Left renal pelvis (tissue), 4 donors: ENCODE data around the gene ADO. TPM values are rescaled to one million over a fixed set of nuclear protein-coding genes. Genes with fewer than 3 reads are reported as not detected.
"Not testable (repeated sequence)": the region's sequence is repeated elsewhere in the genome, so short reads cannot be mapped to it uniquely, and the experiment has no call there.

Source experiments
- DNase-seq, 4 donors: peaks; one replicate each; pipeline ENCODE4 v3.0.0-alpha.2; 2013; ENCODE audit warnings: low read depth in 4 of 4, low spot score in 3 of 4
- polyA plus RNA-seq, 4 donors: library from polyadenylated mRNA; unstranded; fragments of 120-200 nt; gene quantifications; one replicate each; pipeline ENCODE4 v1.2.1, GENCODE V29; 2013; ENCODE audit not compliant: insufficient read length in 4 of 4

Gene ADO
- polyA plus RNA-seq, result 10 to 100 TPM; 24.8 to 46.0 (median 34.5) TPM

DNA sequence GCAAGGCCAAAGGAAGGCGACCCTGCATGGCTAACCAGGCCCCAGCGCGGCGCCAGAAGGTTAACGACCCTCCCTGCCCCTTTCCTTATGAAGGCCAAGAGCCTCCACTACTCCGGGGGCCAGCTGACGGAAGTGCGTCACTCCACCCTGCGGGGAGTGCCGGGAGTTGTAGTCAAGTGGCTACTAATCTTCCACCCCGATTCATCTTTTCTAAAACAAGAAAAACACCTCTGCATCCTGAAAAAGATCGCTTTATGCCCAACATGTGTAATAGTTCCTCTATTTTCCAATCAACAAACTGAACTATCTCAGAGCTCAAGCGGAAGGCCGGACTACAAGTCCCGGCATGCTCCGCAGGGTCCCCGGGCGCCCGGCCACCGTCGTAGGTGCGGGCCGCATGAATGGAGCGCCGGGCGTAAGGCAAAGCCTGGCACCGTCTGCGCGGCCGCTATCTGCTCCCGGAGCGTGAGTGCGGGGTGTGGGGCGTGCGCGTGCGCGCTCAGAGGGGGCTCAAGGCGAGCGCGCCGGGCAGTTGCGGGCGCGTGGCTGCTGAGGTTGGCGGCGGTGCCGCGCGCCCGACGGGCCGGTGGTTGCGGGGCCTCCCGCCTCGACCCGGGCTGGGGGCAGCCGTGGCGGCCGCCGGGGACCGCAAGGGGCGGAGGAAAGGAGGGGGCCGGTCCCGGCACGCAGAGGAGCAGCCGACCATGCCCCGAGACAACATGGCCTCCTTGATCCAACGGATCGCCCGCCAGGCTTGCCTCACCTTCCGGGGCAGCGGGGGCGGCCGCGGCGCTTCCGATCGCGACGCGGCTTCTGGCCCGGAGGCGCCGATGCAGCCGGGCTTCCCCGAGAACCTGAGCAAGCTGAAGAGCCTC lies at the start of gene ADO:
Gene ADO, plus strand, starts transcription at position 365 of the 875 bp plus-strand sequence. Its CDS starts 340 bp downstream, at position 705.
- peak; percentile 81 to 87 (median 84) for DNase-seq

DNA sequence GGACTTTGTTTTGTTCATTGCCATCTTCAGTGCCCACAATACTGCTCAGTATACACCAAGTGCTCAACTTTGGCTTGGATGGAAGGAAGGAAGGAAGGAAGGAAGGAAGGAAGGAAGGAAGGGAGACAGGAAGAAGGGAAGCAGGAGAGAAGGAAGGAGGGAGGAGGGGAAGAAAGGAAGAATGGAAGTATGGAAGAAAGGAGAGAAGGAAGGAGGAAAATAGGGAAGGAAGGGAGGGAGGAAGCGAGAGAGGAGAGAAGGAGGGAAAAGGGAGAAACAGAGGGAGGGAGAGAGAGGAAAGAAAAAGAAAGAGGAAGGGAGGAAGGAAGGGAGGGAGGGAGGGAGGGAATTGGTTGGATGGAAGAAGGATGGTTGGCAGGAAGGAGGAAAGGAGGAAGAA lies 49.6 kb upstream of the ADO start:
- DNase-seq, result no peak

DNA sequence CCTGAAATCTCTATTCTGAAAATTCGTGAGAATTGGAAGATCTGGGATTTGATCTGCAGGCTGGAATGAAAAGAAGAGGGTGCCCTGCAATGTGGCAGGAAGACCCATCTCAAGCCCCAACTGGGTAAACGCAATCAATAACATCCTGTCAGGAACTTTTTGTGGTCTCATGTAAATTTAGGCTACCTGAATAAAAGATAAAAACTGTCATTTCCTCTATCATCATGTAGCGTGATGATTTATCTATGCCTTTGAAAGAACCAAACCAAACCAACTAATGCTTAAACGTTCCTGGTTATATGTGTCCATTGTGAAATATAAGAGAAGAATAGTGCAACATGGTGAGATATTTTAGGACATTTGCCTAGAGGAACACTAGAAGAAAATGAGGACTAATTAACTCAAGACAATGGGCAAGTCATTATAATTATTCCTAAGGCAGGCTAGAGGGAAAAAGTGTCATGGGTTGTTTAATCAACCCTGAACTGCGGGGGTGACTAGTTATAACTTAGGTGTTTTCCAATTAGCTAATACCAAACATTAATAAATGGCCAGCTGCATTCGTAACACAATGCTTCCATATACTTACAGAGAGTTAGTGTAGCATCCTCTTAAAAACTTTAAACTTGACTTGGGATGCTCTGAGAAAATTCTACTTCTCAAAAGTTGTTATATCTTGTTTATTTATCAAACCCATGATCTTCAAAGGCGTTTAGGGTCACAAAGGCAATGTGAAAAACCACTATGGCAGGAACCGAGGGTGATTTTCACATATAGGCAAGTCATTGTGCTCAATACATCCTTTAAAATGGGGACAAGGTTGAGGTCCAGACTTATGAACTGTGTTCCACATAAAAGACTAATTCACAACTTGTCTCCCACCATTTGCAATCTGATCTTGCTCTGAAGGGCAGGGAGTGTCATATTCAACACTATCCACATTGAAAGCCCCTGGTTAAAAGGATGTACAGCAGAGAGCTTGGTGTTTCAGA lies 48.6 kb upstream of the ADO start:
- DNase-seq, result no peak

DNA sequence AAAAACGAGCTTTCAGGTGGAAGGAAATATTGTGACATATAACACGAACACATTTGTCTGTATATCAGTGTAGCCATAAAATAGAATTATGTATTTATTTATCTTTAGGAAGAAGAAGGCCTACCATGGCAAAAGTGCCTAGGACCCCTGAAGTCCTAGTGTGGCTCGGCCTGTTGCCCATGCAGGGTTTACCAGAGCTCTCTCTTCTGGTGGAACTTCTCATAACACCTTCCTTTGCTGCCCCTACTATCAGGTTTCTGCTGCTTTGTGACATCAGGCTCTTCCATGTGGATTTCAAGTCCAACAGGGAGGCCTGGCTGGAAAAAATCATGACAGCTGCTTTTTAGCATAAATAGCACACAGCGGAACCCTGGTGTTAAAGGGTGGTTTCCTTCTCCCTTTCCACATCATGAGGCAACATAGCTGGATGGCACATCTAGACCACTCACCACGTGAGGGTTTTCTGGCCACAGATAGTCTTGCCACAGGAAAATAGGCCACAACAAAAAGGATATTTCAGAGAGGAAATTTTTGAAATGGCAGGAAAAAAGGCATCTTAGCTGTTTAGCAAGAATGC lies 44.8 kb upstream of the ADO start:
- DNase-seq, result no peak

DNA sequence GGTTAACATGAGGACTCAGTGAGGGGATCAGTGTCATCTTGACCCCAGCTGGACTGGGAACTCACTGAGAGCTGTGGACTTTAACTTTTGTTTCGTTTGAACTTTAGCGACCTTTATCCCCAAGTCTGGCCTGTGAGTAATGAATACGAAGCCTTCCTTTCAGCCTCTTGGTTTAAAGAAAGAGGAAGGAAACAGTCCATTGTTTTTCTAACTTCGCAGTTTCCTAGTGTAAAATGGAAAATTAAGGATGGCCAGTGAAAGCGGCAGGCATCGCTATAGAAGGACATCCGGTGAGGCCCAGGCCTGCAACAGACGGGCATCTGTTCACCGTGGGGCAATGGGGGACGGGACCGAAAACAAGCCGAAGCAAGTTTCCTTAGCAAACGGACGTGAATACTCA lies 44.1 kb upstream of the ADO start:
- no peak for DNase-seq

DNA sequence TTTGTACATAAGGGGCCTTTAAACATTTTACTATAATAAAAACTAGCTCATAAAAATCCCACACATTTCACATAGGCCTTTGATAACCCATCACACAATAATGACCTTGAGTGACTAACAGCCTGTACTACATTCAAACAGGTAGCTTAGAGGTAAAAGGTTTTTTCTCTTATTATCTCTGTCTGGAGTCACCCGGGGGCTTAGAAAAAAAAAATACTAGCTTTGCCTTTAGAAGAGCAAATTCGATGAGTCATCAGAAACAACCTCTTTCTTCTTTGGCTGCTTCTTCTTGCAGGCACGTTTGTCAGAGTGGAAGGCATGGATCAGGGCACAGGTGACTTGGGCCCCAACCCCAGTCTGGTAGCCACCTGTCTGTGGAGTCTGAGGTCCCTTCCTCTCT lies 43.4 kb upstream of the ADO start:
- no peak for DNase-seq

DNA sequence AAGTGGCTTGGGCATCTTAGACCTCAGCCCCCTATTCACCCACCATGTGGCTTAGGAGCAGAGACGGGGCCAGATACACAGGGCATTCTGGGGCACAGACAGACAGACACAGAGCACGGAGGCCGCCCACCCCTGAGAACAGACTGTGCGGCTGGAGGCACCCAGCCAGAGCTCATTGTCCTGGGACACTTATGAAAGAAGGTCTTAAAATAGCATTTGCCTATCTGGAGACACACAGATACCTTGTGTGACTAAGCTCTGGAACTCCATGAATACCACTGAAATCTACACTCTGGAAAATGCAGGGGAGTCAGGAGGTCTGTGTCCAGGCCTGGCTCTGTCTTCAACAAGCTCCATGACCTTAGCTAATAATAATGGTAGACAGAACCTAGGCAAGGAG lies 41.4 kb upstream of the ADO start:
- no peak for DNase-seq

DNA sequence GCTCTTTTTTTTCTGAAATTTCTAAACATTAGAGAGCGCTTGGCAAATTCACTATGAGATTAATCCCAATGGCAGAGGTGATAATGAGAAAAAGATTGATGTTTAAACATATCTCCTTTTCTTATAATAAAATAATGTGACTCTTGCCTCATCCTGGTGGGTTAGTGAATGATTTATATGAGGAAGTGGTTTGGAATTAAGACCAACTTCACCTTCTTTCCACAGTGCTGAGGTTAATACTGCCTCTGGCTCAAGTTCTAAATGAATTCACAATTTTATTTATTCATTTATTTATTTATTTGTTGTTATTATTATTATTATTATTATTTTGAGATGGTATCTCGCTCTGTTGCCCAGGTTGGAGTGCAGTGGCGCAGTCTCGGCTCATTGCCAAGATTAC lies 40.5 kb upstream of the ADO start:
- no peak for DNase-seq

DNA sequence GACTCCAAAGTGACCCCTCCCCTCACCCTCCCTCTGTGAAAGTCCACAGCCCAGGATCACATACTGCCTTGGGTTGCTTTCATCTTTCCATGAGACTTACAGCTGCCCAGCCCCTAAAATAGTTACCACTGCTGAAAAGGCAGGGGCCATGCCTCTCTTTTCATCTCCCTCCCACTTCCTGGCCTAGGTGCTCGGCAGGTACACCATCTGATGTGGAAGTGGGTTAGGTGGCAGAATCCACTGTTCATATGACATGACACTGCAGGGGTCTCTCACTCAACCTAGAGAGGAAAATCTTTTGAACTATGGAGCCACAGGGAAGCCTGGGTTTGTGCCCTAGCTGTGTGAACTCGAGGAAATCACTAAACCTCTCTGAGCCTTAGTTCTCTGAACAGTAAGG lies 38.8 kb upstream of the ADO start:
- no peak for DNase-seq

DNA sequence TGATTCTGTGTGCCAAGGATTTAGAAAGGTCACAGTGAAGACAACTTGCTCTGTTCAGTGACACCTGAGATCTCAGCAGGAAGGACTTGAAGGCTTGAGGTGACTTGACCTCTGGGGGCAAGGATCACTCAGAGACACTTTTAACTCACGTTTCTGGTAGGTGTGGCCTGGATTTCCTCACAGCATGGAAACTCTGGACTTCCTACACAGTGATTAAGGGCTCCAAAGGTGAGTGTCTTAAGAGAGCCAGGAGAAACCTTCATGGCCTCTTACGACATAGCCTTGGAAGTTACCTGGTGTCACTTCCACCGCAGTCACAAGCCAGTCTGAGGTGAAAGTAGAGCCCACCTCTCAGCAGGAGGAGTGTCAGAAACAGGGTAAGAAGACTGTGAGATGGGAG lies 38.1 kb upstream of the ADO start:
- no peak for DNase-seq

DNA sequence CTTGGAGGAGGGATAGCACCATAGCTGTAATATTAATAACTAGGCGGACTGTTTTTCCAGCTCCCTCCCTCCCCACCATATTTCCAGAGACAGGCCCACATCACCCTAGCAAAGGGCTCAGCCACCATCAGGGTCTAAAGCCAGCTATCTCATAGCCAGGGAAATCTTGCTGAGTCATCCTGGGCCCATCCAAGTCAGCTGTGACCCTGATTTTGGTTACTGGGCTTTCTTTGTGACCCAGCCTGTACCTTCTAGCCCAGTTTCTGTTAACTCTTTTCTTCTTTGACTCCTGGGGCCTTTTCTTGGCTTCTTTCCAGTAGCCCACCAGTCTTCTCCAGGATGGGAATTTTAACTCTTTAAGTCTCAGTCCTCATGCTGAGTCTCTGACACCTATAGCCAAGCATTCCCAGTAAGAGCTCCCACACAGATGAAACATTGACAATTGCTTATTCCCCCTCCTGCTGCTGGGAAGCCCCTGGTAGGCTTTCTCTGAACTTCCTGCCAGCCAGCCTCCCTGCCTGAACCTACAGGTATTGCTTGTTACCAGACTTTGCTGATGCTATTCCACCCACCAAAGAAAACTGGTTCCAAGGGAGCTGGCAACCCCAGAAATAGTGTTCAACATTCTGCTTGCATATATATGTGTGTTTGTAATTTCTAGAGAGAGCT lies 34.8 kb upstream of the ADO start:
- no peak for DNase-seq

DNA sequence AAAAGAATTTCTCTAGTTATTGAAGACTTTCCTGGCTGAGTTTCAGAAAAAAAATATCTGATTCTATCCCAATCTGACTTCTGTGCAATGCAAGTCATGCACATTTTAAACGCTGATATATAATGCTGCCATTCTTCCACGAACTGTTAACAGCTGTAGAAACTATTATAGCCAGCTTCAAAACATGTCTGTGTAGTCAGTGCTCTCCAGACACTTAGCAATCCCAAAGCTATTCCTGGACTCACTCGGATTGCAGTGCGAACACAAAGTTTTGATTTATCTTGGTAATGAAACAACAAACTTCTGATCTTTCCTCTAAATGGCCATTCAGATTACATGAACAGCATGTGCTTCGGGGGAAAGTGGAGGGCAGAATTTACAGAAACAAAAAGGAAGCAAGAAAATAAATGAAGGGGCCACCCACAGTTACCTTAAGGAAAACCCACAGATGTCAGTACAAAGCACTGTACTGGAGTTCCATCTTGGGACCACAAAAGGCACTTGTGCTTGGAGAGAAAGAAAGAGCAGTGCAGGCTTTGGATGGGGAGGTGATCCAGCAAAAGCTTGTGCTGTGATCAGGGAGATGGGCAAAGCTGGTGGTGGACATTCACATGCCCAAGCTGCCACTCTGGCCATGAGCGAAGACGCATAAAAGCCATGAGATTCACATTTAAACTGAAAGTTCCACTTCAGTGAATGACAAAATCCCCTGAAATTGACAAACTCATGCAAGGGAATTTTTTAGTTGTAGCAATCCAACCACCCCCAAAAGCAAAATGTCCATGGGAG lies 32.1 kb upstream of the ADO start:
- DNase-seq, result peak in 1 of 4 donors; percentile 16

DNA sequence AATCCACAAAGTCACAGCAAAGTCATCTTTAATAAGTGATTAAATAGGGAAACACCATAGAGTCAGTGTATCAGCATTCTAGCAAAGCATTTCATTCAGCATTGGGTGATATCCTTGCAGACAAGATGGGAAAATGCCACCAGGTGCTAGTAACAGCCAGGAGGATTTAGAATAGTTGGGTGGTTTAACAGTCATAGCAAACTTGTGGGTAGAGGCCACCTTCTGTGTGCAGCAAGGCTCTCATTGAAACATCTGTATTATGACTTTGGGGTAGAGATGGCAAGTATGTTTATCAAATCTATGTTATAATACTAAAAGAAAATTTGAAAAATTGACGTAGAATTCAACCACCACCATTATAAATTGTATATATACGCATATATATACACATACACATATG lies 26.4 kb upstream of the ADO start:
- no peak for DNase-seq

DNA sequence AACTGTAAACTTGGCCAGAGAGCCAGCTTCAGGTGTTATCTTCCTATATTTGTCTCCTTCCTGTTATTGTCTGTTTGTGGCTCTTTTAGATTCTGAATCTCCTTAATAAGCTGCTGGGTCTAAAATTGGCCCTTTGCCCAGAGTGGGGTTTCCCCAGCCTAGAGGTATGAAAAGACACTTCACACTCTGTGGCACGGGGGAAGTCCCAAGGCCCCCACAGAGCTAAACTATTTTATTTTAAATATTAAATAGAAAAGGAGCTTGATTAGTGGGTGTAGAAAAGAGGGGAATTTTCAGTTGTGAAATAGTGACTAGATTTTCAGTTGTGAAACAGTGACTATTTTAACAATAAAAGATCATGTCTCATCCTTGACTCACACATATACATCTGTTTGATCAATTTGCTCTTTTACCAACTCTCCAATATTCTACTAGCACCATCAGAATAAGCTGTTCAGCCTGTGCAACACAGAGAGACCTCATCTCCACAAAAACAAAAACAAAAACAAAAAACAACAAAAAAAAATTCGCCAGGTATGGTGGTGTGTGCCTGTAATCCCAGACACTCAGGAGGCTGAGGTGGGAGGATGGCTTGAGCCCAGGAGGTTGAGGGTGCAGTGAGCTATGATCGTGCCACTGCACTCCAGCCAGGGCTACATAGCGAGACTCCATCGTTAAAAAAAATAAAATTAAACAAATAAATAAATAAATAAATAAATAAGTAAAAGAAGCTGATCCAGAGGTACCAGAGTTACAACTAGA lies 24.9 kb upstream of the ADO start:
- DNase-seq, result no peak

DNA sequence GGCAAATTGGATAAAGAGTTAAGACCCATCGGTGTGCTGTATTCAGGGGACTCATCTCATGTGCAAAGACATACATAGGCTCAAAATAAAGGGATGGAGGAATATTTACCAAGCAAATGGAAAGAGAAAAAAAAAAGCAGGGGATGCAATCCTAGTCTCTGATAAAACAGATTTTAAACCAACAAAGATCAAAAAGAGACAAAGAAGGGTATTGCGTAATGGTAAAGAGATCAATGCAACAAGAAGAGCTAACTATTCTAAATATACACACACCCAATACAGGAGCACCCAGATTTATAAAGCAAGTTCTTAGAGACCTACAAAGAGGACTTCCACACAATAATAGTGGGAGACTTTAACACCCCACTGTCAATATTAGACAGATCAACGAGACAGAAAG lies 20.0 kb upstream of the ADO start:
- not testable (repeated sequence) for DNase-seq

DNA sequence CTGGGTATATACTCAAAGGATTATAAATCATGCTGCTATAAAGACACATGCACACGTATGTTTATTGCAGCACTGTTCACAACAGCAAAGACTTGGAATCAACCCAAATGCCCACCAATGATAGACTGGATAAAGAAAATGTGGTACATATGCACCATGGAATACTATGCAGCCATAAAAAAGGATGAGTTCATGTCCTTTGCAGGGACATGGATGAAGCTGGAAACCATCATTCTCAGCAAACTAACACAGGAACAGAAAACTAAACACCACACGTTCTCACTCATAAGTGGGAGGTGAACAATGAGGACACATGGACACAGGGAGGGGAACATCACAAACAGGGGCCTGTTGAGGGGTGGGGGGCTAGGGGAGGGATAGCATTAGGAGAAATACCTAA lies 16.2 kb upstream of the ADO start:
- DNase-seq, result not testable (repeated sequence)

DNA sequence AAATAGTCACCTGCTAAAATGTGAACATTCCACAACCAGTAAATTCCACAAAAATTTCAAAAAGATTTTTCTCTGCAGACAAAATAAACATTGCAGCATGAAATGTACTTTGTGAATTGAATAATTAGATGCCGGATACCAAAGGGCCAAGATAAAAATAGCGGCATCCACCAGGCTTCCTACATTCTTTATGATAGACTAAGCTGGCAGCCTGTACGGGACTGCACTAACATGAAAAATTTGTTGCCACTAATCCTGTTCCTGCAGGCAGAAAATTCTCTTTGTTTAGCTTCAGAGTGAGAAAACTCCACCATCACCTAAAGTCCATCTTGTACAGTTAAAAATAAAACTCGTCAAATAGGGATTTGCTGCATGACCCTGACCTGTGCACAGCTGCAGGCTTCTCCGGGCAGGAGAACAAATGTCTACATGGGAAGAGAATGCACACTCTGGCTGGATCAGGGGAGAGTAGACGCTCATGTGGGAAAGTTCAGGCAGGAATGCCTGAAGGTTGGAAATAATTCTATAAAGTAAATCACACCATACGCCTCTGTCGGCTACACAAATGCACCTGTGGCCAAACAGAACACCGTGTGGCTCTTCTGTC lies 15.6 kb upstream of the ADO start:
- no peak for DNase-seq

DNA sequence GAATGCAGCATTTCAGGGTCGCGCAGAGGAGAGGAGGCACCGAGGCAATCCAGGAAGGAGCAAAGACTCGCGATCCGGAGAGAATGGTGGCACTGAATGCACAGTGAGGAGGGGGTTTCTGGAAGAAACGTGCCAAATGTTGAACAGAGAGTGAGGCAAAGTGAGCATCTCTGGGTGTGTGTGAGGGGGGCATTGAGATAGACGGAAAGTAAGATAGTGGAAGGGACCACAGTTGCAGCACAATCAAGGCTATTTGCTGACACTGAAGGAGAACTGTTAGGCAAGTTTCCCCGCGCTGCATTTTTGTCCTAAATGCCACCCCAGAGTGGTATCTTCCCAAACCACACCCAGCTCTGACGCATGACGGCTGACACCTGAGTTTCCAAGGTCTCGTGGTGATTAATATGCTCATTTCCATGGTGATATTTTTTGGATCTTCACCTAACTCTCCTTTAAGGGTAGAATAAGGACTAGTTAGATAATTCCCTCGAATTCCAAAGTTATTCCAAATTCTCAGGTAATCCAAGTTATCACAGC lies 14.4 kb upstream of the ADO start:
- no peak for DNase-seq
